HG03097 (cell line): ENCODE data around the gene KRTAP10-5.
"Not testable (repeated sequence)": the region's sequence is repeated elsewhere in the genome, so short reads cannot be mapped to it uniquely, and the experiment has no call there.

Experiments used
- ATAC-seq: cut with Tn5 transposase; IDR thresholded peaks from one replicate; pipeline ENCODE4 v1.9.1; 2021; ENCODE audit not compliant: unreplicated experiment, low FRiP score

Gene KRTAP10-5

GRCh38 chr21:44580231-44580821 lies at the start of gene KRTAP10-5:
Gene KRTAP10-5 (minus strand): TSS chr21:44580604. CDS start chr21:44580578, 26 bp downstream.
- not testable (repeated sequence) for ATAC-seq

DNA sequence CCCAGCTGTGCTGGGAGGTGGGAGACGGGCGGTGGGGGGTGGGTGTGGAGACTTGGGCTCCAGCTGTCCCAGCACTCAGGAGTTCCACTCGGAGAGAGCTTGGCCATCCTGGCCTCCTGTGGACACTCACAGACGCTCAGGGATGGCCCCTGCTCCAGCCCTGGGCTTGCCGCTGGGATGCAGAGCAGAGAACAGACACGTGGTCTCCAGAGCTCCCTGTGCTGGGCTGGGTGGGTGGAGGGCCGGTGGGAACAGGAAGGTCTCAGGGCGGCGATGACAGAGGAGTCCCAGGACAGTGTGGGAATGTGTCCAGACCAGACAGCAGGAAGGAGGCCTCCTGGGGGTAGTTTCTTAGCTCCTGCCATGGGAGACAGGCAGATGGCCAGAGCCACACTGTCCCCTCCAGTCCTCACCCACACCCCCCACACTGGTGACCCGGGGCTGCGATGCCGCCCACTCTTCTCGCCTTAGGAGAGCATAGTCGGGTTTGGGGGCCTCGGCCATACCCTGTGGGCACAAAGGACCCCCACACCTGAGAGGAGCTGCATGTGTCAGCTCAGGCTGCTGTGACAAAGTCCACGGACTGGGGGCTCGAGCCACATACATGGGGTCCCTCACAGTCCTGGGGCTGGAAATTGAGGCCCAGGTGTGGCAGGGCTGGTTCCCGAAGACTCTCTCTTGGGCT lies 48.4 kb upstream of the KRTAP10-5 start:
- ATAC-seq, result no peak

DNA sequence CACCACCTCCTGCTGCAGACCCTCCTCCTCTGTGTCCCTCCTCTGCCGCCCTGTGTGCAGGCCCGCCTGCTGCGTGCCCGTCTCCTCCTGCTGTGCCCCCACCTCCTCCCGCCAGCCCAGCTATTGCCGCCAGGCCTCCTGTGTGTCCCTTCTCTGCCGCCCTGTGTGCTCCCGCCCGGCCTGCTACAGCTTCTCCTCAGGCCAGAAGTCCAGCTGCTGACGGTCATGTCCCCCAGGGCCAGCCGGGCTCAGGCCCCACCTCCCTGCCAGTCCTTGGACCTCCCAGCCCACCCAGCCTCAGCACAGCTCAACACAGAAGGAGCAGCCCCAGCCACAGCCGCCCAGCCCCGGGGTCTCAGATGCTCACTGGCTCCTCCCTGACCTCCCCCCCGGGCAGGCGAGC lies 47.4 kb upstream of the KRTAP10-5 start:
- ATAC-seq, result not testable (repeated sequence)

- not testable (repeated sequence) for ATAC-seq
Observed at GRCh38 chr21:44627181-44627822, 46.9 kb upstream of the KRTAP10-5 start.

DNA sequence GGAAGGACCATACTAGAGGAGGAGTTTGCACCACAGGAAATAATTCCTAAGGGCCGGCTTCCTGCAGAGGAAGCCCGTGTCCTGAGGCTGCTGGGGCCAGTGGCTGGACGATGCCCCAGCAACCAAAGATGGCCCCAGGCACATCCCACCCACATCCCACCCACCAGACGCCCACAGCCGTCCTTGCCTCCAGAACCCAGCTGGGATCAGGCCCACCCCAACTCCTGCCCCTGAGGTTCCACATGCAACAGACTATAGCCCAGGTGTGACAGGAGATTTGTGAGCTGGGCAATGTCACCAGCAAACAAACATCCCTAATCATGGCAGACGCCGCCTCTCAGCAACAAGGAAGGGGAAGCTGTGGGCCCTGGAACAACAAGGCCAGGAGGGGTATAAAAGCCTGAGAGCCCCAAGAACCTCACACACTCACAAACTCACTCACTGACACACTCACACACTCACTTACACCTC lies 46.3 kb upstream of the KRTAP10-5 start, which contains the start of gene KRTAP10-9:
TSS of gene KRTAP10-9 (plus strand) at position 421 of the 471 bp plus-strand sequence. CDS start 79 bp downstream, outside the sequence.
- ATAC-seq, result no peak

GRCh38 chr21:44626262-44626661 lies 45.9 kb upstream of the KRTAP10-5 start:
- ATAC-seq, result no peak

GRCh38 chr21:44625756-44626155 lies 45.4 kb upstream of the KRTAP10-5 start:
- ATAC-seq, result no peak

GRCh38 chr21:44623575-44623974 lies 43.2 kb upstream of the KRTAP10-5 start:
- ATAC-seq, result no peak

DNA sequence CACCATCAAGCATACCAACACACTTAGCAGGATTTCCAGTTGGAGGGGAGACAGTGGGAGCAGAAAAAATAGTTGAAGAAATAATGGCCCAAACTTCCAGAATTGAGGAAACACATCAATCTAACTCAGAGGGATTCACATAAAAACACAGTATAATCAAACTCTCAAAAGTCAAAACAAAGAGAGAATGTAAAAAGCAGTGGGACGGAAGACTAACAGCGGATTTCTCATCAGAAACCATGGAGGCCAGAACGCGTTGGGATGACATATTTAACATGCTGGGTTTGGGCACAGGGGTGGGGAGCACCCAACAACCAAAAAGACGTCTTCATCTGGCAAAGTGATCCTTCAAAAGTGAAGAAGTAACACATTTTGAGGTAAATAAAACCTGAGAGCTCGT lies 39.5 kb upstream of the KRTAP10-5 start:
- no peak for ATAC-seq

- no peak for ATAC-seq
Observed at GRCh38 chr21:44618909-44619308, 38.5 kb upstream of the KRTAP10-5 start.

DNA sequence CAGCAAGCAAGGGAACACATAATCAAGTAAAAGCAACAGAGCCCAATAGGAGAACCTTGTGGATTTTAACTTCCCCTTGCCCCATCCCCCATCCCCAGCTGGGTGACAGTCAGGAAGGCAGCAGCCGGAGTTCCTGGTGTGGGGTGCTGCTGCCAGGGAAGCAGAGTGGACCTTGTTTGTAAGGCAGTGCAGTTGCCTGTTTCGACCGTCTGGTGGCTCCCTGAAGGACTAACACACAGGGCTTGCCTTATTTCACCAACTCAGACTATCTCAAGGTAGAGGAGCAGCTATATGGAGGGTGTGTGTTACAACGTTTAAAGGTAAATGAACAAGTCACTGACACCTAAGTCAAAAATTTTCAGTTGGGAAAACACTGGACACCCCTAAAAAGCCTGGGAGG lies 38.1 kb upstream of the KRTAP10-5 start:
- ATAC-seq, result no peak

GRCh38 chr21:44617071-44617501 lies 36.7 kb upstream of the KRTAP10-5 start:
- ATAC-seq, result no peak

- no peak for ATAC-seq
Observed at GRCh38 chr21:44616591-44616926, 36.2 kb upstream of the KRTAP10-5 start.

- ATAC-seq, result no peak
Observed at GRCh38 chr21:44615911-44616590, 35.6 kb upstream of the KRTAP10-5 start.

DNA sequence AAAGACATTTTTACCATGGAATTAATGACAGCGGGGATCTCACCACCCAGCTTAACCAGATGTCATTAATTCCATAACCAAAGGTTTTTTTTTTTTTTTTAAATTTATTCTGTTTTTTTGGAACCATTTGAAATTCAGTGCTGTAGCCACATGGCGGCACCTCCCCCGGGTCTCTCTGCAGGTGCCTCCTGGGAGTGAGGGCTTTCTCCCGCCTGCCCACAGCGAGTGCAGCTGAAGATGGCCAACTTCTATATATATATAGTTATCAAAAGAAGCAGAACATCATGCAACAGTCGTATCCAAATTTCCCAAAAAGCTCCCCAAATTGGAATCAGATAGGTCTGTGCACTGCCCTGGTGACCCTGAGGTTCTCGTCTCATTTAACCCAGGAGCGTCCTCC lies 35.1 kb upstream of the KRTAP10-5 start:
- ATAC-seq, result no peak

DNA sequence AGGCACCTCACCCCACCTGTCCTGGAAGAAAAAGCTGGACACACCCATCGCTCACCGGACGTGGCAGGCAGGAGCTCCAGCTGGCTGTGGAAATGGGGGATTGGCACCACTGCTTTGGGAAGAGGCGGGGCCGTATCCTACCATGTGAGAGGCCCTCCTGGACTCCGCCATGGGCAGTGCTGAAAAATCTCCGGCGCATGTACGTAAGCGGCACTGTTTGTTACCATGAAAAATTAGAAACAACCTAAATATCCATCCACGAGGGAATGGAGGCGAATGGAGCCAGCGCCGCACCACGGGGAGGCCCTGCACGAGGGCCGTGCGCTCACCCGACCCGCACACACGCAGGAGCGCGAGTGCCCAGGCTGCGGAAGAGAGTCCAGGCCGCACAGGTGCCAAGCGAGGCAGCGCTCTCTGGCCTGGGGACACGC lies 34.6 kb upstream of the KRTAP10-5 start:
- no peak for ATAC-seq

GRCh38 chr21:44614161-44614631 lies 33.8 kb upstream of the KRTAP10-5 start:
- ATAC-seq, result no peak

DNA sequence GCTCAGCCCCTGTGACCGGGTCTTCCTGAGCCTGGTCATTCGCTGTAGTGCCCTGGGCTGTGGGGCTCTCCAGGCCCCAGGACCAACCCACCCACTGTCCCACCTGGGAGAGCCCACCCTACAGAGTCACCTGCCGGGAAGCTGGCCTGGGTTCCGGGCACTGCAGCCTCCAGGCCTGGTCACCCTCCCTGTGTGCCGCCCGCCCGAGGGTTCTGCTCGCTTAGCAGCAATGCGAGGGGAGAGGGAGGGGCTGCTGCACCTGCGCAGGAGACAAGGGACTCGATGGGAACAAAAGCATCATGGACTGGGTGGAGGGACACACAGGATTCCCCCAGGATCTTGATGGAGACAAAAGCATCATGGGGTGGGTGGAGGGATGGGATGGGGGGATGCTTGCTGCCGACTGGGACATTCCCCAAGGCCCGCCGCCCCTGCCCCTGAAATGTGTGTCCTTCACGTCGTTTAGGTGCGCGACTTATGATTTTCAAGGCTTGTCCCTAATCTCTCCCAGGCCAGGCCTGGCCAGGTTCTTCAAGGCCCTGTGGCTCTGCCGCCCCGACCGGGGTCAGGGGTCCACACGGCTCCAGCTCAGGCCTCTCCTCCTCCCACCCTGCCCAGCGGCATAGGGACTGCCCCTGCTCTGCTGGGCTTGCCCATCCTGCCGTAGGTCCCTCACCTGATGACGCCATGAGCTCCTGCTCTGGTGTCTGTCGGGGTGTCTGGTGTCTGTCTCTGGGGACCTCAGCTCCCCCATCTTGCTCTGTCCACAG lies 33.2 kb upstream of the KRTAP10-5 start:
- ATAC-seq, result no peak

DNA sequence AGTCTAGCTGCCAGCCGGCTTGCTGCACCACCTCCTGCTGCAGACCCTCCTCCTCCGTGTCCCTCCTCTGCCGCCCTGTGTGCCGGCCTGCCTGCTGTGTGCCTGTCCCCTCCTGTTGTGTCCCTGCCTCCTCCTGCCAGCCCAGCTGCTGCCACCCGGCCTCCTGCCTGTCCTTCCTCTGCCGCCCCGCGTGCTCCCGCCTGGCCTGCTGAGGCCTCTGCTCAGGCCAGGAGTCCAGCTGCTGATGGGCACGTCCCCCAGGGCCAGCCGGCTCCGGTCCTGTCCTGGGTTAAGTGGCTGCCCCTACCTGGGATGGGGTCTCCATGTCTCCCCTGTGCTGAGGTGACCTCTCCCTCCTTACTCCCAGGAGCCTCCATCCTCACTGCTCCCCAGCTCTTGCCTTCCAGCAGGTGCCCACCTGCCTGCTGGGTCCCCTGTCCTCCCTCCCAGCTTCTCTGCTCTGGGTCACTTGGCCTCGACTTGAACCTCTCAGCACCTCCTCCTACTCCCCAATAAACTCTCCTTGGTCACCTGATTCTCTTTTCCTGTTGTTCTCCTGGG lies 32.3 kb upstream of the KRTAP10-5 start:
- no peak for ATAC-seq

DNA sequence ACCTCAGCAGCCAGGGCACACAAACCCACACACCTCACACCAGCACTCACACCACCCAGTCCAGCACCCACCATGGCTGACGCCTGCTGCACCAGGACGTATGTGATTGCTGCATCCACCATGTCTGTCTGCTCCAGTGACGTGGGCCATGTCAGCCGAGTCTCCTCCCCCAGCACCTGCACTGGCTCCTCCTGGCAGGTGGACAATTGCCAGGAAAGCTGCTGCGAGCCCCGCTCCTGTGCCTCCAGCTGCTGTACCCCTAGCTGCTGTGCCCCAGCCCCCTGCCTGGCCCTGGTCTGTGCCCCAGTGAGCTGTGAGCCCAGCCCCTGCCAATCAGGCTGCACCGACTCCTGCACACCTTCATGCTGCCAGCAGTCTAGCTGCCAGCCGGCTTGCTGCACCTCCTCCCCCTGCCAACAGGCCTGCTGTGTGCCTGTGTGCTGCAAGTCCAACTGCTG lies 31.7 kb upstream of the KRTAP10-5 start, which contains the start of gene KRTAP10-8:
TSS of gene KRTAP10-8 (plus strand) at position 51 of the 458 bp plus-strand sequence. CDS start at position 73, 22 bp downstream.
- ATAC-seq, result no peak
